IMR-90 (cell line): Measurements from ENCODE around the gene TRIM33. TPM values are rescaled to one million over a fixed set of nuclear protein-coding genes. Genes with fewer than 3 reads are reported as not detected.

Experiments used
- ATAC-seq: fragments of 200-7000 bp; cut with Tn5 transposase; 2 replicates; pipeline ENCODE4 v1.9.1; 2020; ENCODE audit warnings: low read depth, mild to moderate bottlenecking, moderate library complexity
- BruUV-seq: library from RNA; stranded (reverse); fragments of 400-500 nt; replicated peaks from 2 replicates; lab custom pipeline; 2021; lab: Mats Ljungman, UMichigan
- CTCF ChIA-PET: fragments of 300-600 bp; formaldehyde crosslinking; extraction: SDS; loops from one replicate; lab custom pipeline; 2021; ENCODE audit warnings: antibody characterized with exemption; lab: Yijun Ruan, JAX
- POLR2A ChIA-PET: fragments of 300-600 bp; sonication (Branson Sonifier 250); formaldehyde crosslinking; loops from one replicate; lab custom pipeline; 2022; ENCODE audit warnings: antibody characterized with exemption; ENCODE audit not compliant: unreplicated experiment; lab: Charles Lee
- DNase-seq: peaks from one replicate; pipeline ENCODE4 v3.0.0; 2013
- H2AFZ ChIP-seq: replicated peaks from 2 replicates; pipeline ENCODE3; 2013; ENCODE audit warnings: low read length, mild to moderate bottlenecking; ENCODE audit not compliant: poor library complexity
- H2AK5ac ChIP-seq: 2 replicates; pipeline ENCODE4 v1.6.1; 2013; ENCODE audit warnings: low read depth, low read length, inconsistent platforms
- H2AK9ac ChIP-seq: replicated peaks from 2 replicates; pipeline ENCODE3; 2013; ENCODE audit warnings: mild to moderate bottlenecking, low read depth, low read length, moderate library complexity; ENCODE audit not compliant: poor library complexity
- H2BK120ac ChIP-seq: 2 replicates; pipeline ENCODE4 v1.6.1; 2013; ENCODE audit warnings: low read depth, low read length, inconsistent platforms
- H2BK15ac ChIP-seq: 3 replicates; pipeline ENCODE4 v1.6.1; 2013; ENCODE audit warnings: low read depth, low read length, inconsistent platforms
- H2BK20ac ChIP-seq: 2 replicates; pipeline ENCODE4 v1.6.1; 2013; ENCODE audit warnings: low read depth, mild to moderate bottlenecking, inconsistent platforms, low read length, moderate library complexity
- H2BK5ac ChIP-seq: 2 replicates; pipeline ENCODE4 v1.6.1; 2013; ENCODE audit warnings: mild to moderate bottlenecking, low read depth, low read length, inconsistent platforms; ENCODE audit not compliant: poor library complexity, severe bottlenecking
- H3K14ac ChIP-seq: replicated peaks from 2 replicates; pipeline ENCODE4 v1.6.1; 2013; ENCODE audit warnings: low read depth, low read length, inconsistent platforms
- H3K18ac ChIP-seq: 2 replicates; pipeline ENCODE4 v1.6.1; 2013; ENCODE audit warnings: low read depth, low read length, control low read depth
- H3K23ac ChIP-seq: 2 replicates; pipeline ENCODE4 v1.6.1; 2013; ENCODE audit warnings: low read depth, low read length, inconsistent platforms
- H3K27ac ChIP-seq: 2 replicates; pipeline ENCODE4 v1.5.1; 2013; ENCODE audit warnings: mild to moderate bottlenecking, control low read depth, low read length; ENCODE audit not compliant: insufficient read depth
- H3K27me3 ChIP-seq: 2 replicates; pipeline ENCODE4 v1.6.1; 2013; ENCODE audit warnings: low read length; ENCODE audit not compliant: control insufficient read depth, insufficient read depth
- H3K36me3 ChIP-seq: 2 replicates; pipeline ENCODE4 v1.6.1; 2013; ENCODE audit warnings: low read length, mixed read lengths; ENCODE audit not compliant: control insufficient read depth, insufficient read depth
- H3K4ac ChIP-seq: 2 replicates; pipeline ENCODE4 v1.6.1; 2013; ENCODE audit warnings: low read depth, low read length, inconsistent platforms
- H3K4me1 ChIP-seq: 2 replicates; pipeline ENCODE4 v1.6.1; 2013; ENCODE audit warnings: low read length, mixed read lengths; ENCODE audit not compliant: control insufficient read depth, insufficient read depth
- H3K4me2 ChIP-seq: 2 replicates; pipeline ENCODE4 v1.6.1; 2013; ENCODE audit warnings: low read depth, mild to moderate bottlenecking, control low read depth, low read length, moderate library complexity
- H3K4me3 ChIP-seq: 2 replicates; pipeline ENCODE4 v1.5.1; 2013; ENCODE audit warnings: low read depth, mild to moderate bottlenecking, control low read depth, low read length, moderate library complexity; ENCODE audit not compliant: insufficient read depth
- H3K56ac ChIP-seq: 2 replicates; pipeline ENCODE4 v1.6.1; 2013; ENCODE audit warnings: low read length, inconsistent platforms; ENCODE audit not compliant: insufficient read depth; ENCODE audit errors: extremely low read depth
- H3K79me1 ChIP-seq, 2 experiments: 2 replicates each; pipeline ENCODE4 v1.6.1; 2013; ENCODE audit warnings: low read length in 2 of 2, inconsistent platforms in 1 of 2, low read depth in 1 of 2
- H3K9ac ChIP-seq: 2 replicates; pipeline ENCODE4 v1.6.1; 2013; ENCODE audit warnings: low read depth, low read length, control low read depth
- H3K9me1 ChIP-seq: 2 replicates; pipeline ENCODE4 v1.6.1; 2013; ENCODE audit warnings: low read length, inconsistent platforms; ENCODE audit not compliant: insufficient read depth
- H3K9me3 ChIP-seq: 2 replicates; pipeline ENCODE4 v1.6.1; 2013; ENCODE audit warnings: low read length; ENCODE audit not compliant: control insufficient read depth, insufficient read depth
- H4K20me1 ChIP-seq: 2 replicates; pipeline ENCODE4 v1.6.1; 2013; ENCODE audit warnings: low read length, inconsistent platforms; ENCODE audit not compliant: insufficient read depth
- H4K5ac ChIP-seq: 2 replicates; pipeline ENCODE4 v1.6.1; 2013; ENCODE audit warnings: mild to moderate bottlenecking, low read depth, low read length, control low read depth
- H4K8ac ChIP-seq, 2 experiments: 2 replicates each; pipeline ENCODE4 v1.6.1; 2013; ENCODE audit warnings: low read depth in 2 of 2, low read length in 2 of 2, control low read depth in 1 of 2, inconsistent platforms in 1 of 2
- H4K91ac ChIP-seq: 2 replicates; pipeline ENCODE4 v1.6.1; 2013; ENCODE audit warnings: low read depth, low read length, inconsistent platforms; ENCODE audit not compliant: insufficient read depth
- BHLHE40 ChIP-seq: fragments of 150-350 bp; IDR thresholded peaks from 2 replicates; pipeline ENCODE4 v1.6.1; 2016; ENCODE audit warnings: mild to moderate bottlenecking, low read depth, low read length
- CEBPB ChIP-seq: IDR thresholded peaks from 2 replicates; pipeline ENCODE4 v1.6.1; 2012; ENCODE audit warnings: low read depth, low read length, improper control_type of control experiment
- CHD1 ChIP-seq: IDR thresholded peaks from 2 replicates; pipeline ENCODE4 v1.6.1; 2012; ENCODE audit warnings: low read depth, low read length, improper control_type of control experiment
- FOS ChIP-seq: fragments of 150-350 bp; IDR thresholded peaks from 2 replicates; pipeline ENCODE4 v1.6.1; 2016; ENCODE audit warnings: low read depth, low read length
- MAFK ChIP-seq: IDR thresholded peaks from 2 replicates; pipeline ENCODE4 v1.6.1; 2012; ENCODE audit warnings: low read depth, low read length, improper control_type of control experiment
- MAZ ChIP-seq: IDR thresholded peaks from 2 replicates; pipeline ENCODE4 v1.6.1; 2012; ENCODE audit warnings: low read depth, mild to moderate bottlenecking, low read length, improper control_type of control experiment, moderate library complexity, borderline replicate concordance
- MXI1 ChIP-seq: IDR thresholded peaks from 2 replicates; pipeline ENCODE4 v1.6.1; 2012; ENCODE audit warnings: low read depth, mild to moderate bottlenecking, low read length, moderate library complexity, borderline replicate concordance
- NFE2L2 ChIP-seq: fragments of 150-350 bp; IDR thresholded peaks from 2 replicates; pipeline ENCODE4 v1.6.1; 2016; ENCODE audit warnings: low read depth, mild to moderate bottlenecking, low read length
- POLR2A ChIP-seq: IDR thresholded peaks from 2 replicates; pipeline ENCODE4 v1.6.1; 2012; ENCODE audit warnings: mild to moderate bottlenecking, low read depth, low read length
- RAD21 ChIP-seq: IDR thresholded peaks from 2 replicates; pipeline ENCODE4 v1.6.1; 2012; ENCODE audit warnings: low read length, improper control_type of control experiment
- RCOR1 ChIP-seq: IDR thresholded peaks from 2 replicates; pipeline ENCODE4 v1.6.1; 2012; ENCODE audit warnings: mild to moderate bottlenecking, low read length, improper control_type of control experiment; ENCODE audit not compliant: insufficient replicate concordance
- RFX5 ChIP-seq: IDR thresholded peaks from 2 replicates; pipeline ENCODE4 v1.8.0; 2012; ENCODE audit warnings: low read depth, mild to moderate bottlenecking, low read length, moderate library complexity
- SMC3 ChIP-seq: fragments of 150-350 bp; IDR thresholded peaks from 2 replicates; pipeline ENCODE4 v1.6.1; 2016; ENCODE audit warnings: low read depth, mild to moderate bottlenecking, antibody characterized with exemption, low read length, moderate library complexity
- WGBS, 2 experiments: methylation state at CpG; one replicate each; pipeline versions ENCODE4 v1.1.5 to v1.1.7; 2013; ENCODE audit warnings: missing lambda C conversion rate in 2 of 2; ENCODE audit not compliant: insufficient read length in 1 of 2; ENCODE audit errors: extremely low coverage in 2 of 2; 5-methylcytosine and 5-hydroxymethylcytosine counted together
- dilution Hi-C: fragments of 300-500 bp; cut with HindIII; formaldehyde crosslinking; loops from one replicate; pipeline ENCODE4 v1.14.3; 2018; ENCODE audit warnings: low sequenced_read_pairs; ENCODE audit not compliant: unreplicated experiment
- in situ Hi-C: fragments of 300-500 bp; cut with MboI; formaldehyde crosslinking; loops from 3 replicates; pipeline ENCODE4 v1.14.3; 2019; ENCODE audit warnings: low sequenced_read_pairs, inconsistent platforms, mixed read lengths
- intact Hi-C: fragments of 100-400 bp; cut with micrococcal nuclease; formaldehyde crosslinking; loops from 2 replicates; pipeline ENCODE4 v1.10.0; 2022
- polyA plus RNA-seq, 3 experiments: library from polyadenylated mRNA; depleted of rRNA; stranded (reverse); fragments of >200 nt; gene quantifications; 2 replicates each; pipeline ENCODE4 v1.2.3, GENCODE V29; 2012; ENCODE audit warnings: low replicate concordance in 1 of 3
- total RNA-seq: library from RNA; depleted of rRNA; stranded (reverse); fragments of >200 nt; gene quantifications from 2 replicates; pipeline ENCODE4 v1.2.3, GENCODE V29; 2012
- TF ChIP-seq, protein P1 (sequence below): fragments of 150-350 bp; IDR thresholded peaks from 2 replicates; pipeline ENCODE4 v1.6.1; 2016; ENCODE audit warnings: low read depth, mild to moderate bottlenecking, low read length, moderate library complexity, borderline replicate concordance
- TF ChIP-seq, protein P2 (sequence below): fragments of 150-350 bp; IDR thresholded peaks from 2 replicates; pipeline ENCODE4 v1.6.1; 2017; ENCODE audit warnings: mild to moderate bottlenecking, antibody characterized with exemption, low read length, low read depth
- TF ChIP-seq, protein P3 (sequence below): conservative IDR thresholded peaks from 2 replicates; pipeline ENCODE4 v1.5.1; 2012; ENCODE audit warnings: mild to moderate bottlenecking, low read depth, low read length, improper control_type of control experiment

Gene TRIM33
- total and polyA plus RNA-seq, 2 of the 4 experiments (the other 2 are of a cell fraction), result 9.5 to 40.1 TPM

DNA sequence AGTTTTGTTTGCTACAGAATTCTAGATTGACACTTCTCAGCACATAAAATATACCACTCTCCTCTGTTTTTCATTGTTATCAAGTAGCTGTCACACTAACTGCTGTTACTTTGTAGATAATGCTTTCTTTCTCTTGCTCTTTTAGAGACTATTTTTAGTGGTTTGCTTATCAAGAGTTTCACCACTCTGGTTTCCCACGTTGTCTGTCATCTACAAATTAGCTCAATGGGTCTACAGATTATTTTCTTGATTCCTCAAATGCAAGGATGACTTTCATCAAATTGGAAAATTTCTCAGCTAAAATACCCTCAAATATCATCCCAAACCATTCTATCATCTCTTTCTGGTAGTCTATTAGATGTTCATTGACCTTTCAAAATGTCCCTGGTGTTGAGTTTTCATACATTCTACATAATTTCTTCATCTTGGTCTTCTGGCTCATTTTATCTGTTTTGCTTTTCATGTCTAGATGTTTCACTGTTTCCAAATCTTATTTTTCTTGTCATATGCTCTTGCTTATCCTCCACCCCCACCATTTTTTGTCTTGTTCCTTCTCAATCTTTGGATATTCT lies 122.5 kb downstream of the TRIM33 start:
- ChIA-PET CTCF (interaction anchor here (0.6 kb wide), 1 partner anchor 156 kb away, joined by 3 read pairs; no protein-coding TSS in a partner anchor), POLR2A (no interaction called here)
- no peaks in the 10 kb centered on the region for H4K20me1 ChIP-seq
- DNase-seq (no peak), ATAC-seq (no peak)
- H3K79me1 ChIP-seq, result no peaks in the 10 kb centered on the region
- H3K27ac ChIP-seq, result no peak overlapping the region
- dilution Hi-C loops, result no loop called here
- no peaks in the 10 kb centered on the region for H3K9me1 ChIP-seq
- no CpG with 5 or more reads among the region's 1 CpG for WGBS, 2 experiments
- H2AFZ ChIP-seq, result no peak overlapping the region
- H3K9ac ChIP-seq, result no peak overlapping the region
- H3K4ac ChIP-seq, result no peak overlapping the region
- no peak overlapping the region for H3K4me2 ChIP-seq
- no peak overlapping the region for H2BK5ac ChIP-seq
- H3K4me3 ChIP-seq, result no peak overlapping the region
- H3K14ac ChIP-seq, result no peak overlapping the region
- peaks cover 4% of the 10 kb centered on the region; the same call in 1 of the 2 replicates for H3K9me3 ChIP-seq
- H2AK5ac ChIP-seq, result no peak overlapping the region
- H3K56ac ChIP-seq, result no peak overlapping the region
- H3K4me1 ChIP-seq, result no peaks in the 10 kb centered on the region
- H2BK20ac ChIP-seq, result no peak overlapping the region
- no peak overlapping the region for H3K18ac ChIP-seq
- no peak for TF ChIP-seq NFE2L2
- TF ChIP-seq, protein P1, sequence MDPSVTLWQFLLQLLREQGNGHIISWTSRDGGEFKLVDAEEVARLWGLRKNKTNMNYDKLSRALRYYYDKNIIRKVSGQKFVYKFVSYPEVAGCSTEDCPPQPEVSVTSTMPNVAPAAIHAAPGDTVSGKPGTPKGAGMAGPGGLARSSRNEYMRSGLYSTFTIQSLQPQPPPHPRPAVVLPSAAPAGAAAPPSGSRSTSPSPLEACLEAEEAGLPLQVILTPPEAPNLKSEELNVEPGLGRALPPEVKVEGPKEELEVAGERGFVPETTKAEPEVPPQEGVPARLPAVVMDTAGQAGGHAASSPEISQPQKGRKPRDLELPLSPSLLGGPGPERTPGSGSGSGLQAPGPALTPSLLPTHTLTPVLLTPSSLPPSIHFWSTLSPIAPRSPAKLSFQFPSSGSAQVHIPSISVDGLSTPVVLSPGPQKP, result no peak
- TF ChIP-seq RFX5, result no peak
- TF ChIP-seq BHLHE40, result no peak
- TF ChIP-seq POLR2A, result no peak
- no peak for TF ChIP-seq MAFK
- TF ChIP-seq CEBPB, result no peak
- TF ChIP-seq CHD1, result no peak
- TF ChIP-seq MXI1, result no peak
- no peak for TF ChIP-seq RCOR1
- no peak for TF ChIP-seq FOS
- no peak for TF ChIP-seq MAZ
- TF ChIP-seq, protein P2, sequence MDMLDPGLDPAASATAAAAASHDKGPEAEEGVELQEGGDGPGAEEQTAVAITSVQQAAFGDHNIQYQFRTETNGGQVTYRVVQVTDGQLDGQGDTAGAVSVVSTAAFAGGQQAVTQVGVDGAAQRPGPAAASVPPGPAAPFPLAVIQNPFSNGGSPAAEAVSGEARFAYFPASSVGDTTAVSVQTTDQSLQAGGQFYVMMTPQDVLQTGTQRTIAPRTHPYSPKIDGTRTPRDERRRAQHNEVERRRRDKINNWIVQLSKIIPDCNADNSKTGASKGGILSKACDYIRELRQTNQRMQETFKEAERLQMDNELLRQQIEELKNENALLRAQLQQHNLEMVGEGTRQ, result no peak
- TF ChIP-seq, protein P3, sequence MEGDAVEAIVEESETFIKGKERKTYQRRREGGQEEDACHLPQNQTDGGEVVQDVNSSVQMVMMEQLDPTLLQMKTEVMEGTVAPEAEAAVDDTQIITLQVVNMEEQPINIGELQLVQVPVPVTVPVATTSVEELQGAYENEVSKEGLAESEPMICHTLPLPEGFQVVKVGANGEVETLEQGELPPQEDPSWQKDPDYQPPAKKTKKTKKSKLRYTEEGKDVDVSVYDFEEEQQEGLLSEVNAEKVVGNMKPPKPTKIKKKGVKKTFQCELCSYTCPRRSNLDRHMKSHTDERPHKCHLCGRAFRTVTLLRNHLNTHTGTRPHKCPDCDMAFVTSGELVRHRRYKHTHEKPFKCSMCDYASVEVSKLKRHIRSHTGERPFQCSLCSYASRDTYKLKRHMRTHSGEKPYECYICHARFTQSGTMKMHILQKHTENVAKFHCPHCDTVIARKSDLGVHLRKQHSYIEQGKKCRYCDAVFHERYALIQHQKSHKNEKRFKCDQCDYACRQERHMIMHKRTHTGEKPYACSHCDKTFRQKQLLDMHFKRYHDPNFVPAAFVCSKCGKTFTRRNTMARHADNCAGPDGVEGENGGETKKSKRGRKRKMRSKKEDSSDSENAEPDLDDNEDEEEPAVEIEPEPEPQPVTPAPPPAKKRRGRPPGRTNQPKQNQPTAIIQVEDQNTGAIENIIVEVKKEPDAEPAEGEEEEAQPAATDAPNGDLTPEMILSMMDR, result no peak
- no peak for TF ChIP-seq SMC3
- no peak for TF ChIP-seq RAD21
- H2AK9ac ChIP-seq, result no peak overlapping the region
- no peak overlapping the region for H2BK120ac ChIP-seq
- H2BK15ac ChIP-seq, result no peak overlapping the region
- BruUV-seq, result no TSS peak
- no peaks in the 10 kb centered on the region for H3K27me3 ChIP-seq
- no peak overlapping the region for H4K5ac ChIP-seq
- in situ Hi-C loops, result no loop called here
- no peak overlapping the region for H4K8ac ChIP-seq
- H3K36me3 ChIP-seq, result no peaks in the 10 kb centered on the region
- no peak overlapping the region for H4K91ac ChIP-seq
- no peak overlapping the region for H3K23ac ChIP-seq
- intact Hi-C loops, result no loop called here
